NB4 (cell line): ENCODE measurements around the gene TRAPPC3.

ENCODE experiments used
- DNase-seq: peaks from one replicate; pipeline ENCODE4 v3.0.0; 2010; ENCODE audit warnings: low read depth
- H3K4me3 ChIP-seq: one replicate; pipeline ENCODE4 v1.5.1; 2011; ENCODE audit warnings: mild to moderate bottlenecking, low read depth, low read length, moderate library complexity
- MYC ChIP-seq: IDR thresholded peaks from 2 replicates; pipeline ENCODE4 v1.6.1; 2011; ENCODE audit warnings: low read depth, low read length
- POLR2A ChIP-seq: IDR thresholded peaks from 2 replicates; pipeline ENCODE4 v1.6.1; 2011; ENCODE audit warnings: mild to moderate bottlenecking; ENCODE audit not compliant: insufficient read length; ENCODE audit errors: extremely low read depth
- TF ChIP-seq, protein P1 (sequence below): IDR thresholded peaks from 2 replicates; pipeline ENCODE4 v1.6.1; 2011; ENCODE audit warnings: low read depth, low read length
- TF ChIP-seq, protein P2 (sequence below): IDR thresholded peaks from one replicate; pipeline ENCODE4 v1.5.1; 2012; ENCODE audit warnings: low read depth, low read length

Gene TRAPPC3

DNA sequence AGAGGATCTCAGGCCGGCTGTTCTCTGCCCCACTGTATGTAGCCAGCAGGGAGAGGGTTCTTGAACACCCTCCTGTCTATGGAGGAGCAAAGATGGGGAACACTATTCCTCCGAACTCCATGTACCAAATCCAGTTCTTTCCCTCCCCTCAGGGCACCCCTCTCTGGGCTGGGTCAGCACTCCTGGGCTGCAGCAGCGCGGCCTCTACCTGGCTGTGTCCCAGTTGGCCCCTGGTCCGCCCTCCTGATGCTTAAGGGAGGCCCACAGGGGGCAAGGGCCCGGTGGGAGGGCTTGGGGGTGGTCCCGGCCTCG, 61.1 kb downstream of the TRAPPC3 start:
- no peak for DNase-seq
- TF ChIP-seq, protein P1, sequence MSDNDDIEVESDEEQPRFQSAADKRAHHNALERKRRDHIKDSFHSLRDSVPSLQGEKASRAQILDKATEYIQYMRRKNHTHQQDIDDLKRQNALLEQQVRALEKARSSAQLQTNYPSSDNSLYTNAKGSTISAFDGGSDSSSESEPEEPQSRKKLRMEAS: no peak
- TF ChIP-seq MYC (no peak), POLR2A (no peak)
- TF ChIP-seq, protein P2, sequence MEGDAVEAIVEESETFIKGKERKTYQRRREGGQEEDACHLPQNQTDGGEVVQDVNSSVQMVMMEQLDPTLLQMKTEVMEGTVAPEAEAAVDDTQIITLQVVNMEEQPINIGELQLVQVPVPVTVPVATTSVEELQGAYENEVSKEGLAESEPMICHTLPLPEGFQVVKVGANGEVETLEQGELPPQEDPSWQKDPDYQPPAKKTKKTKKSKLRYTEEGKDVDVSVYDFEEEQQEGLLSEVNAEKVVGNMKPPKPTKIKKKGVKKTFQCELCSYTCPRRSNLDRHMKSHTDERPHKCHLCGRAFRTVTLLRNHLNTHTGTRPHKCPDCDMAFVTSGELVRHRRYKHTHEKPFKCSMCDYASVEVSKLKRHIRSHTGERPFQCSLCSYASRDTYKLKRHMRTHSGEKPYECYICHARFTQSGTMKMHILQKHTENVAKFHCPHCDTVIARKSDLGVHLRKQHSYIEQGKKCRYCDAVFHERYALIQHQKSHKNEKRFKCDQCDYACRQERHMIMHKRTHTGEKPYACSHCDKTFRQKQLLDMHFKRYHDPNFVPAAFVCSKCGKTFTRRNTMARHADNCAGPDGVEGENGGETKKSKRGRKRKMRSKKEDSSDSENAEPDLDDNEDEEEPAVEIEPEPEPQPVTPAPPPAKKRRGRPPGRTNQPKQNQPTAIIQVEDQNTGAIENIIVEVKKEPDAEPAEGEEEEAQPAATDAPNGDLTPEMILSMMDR: no peak
- H3K4me3 ChIP-seq: peak overlapping the region; percentile 85

DNA sequence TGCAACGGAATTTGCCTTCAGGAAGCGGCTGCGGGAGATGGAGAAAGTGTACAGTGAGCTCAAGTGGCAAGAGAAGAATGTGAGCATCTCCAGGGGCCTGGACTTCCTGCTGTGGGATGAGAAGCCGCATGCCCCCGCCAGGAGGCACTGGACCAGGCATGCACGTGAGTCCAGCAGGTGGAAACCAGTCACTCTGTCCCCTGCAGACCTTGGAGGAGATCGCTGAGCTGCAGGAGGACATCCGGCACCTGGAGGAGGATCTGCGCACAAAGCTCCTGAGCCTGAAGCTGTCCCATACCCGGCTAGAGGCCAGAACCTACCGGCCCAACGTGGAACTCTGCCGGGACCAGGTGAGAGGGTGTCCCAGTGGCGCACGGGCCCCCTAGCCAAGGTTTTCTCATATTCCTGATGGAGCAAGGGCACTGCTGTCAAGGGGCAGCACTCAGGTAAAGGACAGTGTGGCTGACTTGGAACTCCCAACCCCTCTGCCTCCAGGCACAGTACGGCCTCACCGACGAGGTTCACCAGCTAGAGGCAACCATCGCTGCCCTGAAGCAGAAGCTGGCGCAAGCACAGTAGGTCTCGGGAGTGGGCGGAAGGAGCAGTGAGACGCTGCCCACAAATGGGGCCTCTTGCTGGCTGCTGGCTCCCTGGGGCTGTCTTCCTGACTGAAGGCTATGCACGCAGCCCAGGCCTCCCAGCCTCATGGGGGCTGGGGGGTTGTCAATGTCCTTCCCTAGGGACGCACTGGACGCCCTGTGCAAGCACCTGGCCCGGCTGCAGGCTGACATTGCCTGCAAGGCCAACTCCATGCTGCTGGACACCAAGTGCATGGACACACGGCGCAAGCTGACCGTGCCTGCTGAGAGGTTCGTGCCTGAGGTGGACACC, 61.8 kb downstream of the TRAPPC3 start:
- peak overlapping the region; percentile 85 for H3K4me3 ChIP-seq
- DNase-seq: peak; percentile 95
- TF ChIP-seq, protein P1: peak; percentile 99
- TF ChIP-seq MYC (peak; percentile 99), POLR2A (peak; percentile 67)
- TF ChIP-seq, protein P2: peak; percentile 81
